Amygdala (tissue), 56 donors: ENCODE data around the gene FAM47E.
"Not testable (repeated sequence)": the region's sequence is repeated elsewhere in the genome, so short reads cannot be mapped to it uniquely, and the experiment has no call there.

ENCODE experiments used
- DNase-seq, 56 donors: peaks; one replicate each; lab custom pipeline; 2025; lab: John Stamatoyannopoulos, UW

The FAM47E gene

DNA sequence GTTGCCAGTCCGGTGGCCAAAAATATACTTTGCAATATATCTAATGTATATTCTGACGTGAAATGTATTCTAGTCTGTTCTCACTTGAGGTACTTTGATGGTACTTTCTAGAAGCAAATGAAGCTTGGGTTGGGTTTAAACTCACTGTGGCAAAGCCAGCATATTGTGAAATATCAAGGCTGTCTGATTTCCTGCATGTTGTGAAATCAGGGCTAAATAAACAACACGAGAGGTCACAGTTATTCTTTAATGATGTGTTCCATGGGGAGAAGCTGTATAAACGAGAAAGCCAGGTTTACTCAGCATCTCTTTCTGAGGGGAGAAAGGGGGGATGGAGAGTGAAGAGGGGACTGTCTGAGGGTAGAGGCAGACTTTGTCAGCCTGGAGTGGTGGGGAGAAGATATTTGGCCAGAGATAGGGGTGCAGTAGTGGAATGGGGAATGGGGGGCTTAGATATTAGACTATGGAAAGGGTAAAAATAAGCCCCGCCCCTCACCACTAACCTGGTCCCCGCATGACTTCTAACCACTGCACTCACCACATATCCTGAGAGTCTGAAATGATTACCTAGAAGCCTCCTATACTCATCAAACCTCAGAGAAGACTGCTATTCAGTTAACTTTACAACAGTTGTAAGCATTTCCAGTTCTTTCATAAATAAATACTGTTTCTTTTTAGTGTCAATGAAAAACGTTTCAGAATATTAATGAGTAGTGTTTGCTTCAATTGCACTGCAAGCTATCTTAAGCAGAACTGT is 32.0 kb upstream of the FAM47E start:
- DNase-seq, result no peak

DNA sequence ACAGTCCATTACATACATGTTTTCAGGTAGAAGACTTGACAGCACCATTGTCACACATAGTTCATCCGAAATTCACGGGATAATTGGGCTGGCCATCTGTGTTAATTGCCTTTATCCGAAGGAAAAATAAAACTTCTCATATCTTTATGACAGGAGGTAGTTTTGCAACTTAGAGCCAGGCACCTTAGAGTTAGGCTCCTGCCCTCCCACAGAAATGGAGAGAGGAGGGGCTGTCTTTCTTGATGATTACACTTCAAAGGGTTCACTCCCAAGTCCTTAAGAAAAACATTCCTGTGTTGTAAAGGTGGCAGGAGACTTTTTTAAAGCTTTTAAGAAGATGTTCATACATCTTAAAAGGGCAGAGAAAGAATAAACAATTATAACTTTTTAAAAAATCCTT is 27.4 kb upstream of the FAM47E start:
- DNase-seq, result no peak

- DNase-seq, result no peak
Observed at GRCh38 chr4:76226418-76226817, 25.1 kb upstream of the FAM47E start.

DNA sequence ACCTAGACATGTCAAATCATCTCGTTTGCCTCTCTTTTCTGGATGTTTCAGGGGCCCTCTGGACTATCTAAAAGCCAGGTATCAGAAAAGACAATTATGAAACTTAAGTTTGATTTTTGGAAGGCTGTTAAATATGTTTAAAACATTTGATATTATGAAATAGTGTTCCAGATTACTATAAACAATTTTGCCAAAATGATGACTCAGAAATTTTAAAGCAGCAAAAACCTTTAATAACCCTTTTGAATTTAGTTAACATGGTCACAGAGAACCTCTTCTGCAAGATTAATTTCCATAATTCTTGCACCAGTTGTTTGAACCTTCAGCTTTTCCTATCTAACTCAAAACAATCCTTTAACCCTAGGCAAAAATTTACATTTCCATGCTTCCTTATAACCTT is 18.8 kb upstream of the FAM47E start:
- no peak for DNase-seq

- no peak for DNase-seq
Observed at GRCh38 chr4:76233083-76233482, 18.4 kb upstream of the FAM47E start.

DNA sequence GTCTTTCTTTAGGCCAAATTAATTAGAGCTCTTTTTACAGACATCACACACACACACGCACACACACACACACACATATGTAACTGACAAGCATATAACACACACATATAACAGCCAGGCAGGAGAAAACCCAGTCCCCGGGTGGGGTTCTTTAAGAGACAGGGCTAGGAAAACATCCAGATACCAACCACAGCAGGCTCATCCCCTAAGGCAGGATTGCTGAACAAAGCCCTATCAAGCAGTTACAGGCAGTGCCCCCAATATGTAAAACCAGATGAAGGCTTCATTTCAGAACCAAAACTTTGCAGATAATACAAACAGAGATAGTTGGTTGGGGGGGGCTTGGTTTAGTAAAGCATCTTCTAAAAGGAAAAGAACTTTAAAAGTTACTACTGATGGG is 18.0 kb upstream of the FAM47E start:
- no peak for DNase-seq

DNA sequence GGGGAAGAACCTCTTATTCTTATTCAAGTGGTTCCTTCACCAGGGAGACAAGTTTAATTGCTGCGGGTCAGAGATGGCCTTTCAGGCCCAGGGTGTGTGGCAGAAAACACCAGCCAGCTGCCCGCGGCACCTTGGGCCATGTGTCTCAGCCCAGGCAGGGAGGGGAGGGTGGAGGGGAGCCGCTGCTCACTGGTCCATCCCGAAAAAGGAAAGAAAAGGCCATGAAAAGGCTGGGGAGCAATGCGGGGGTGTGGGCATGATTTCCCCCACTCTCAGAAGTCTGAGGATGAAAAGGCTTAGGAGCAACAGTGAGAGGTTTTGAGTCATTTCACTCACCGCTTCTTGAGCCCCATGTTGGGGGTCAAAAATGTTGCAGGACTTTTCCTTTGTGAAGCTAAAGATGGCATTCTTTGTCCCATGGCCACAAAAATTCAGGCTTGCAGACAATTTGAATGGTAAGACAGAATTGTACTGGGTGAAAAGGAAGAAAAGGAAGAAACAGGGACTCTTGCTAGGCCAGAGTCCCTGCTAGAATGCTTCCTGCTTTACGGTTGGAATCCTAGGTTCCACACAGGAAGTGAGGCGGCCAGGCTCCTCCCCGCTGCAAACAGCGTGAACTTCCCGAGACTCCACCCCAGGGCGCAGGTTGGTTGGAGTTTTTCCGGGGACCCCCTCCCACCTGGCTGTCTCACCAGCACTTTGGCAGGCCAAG is 17.4 kb upstream of the FAM47E start:
- DNase-seq, result peak in 3 of 56 donors; percentile 7 to 10 (median 9)

DNA sequence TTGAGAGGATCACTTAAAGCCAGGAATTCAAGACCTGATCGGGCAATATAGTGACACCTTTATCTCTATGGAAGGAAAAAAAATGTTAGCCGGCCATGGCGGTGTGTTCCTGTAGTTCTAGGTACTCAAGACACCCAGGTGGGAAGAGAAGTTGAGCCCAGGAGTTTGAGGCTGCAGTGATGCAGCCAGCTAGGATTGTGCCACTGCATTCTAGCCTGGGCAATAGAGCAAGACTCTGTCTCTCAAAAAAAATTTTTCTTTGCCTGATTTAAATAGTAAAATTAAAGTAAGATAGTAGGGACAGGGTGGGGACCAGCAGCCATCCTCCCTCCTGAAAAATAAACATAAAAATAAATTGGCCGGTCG is 16.9 kb upstream of the FAM47E start:
- DNase-seq, result no peak

DNA sequence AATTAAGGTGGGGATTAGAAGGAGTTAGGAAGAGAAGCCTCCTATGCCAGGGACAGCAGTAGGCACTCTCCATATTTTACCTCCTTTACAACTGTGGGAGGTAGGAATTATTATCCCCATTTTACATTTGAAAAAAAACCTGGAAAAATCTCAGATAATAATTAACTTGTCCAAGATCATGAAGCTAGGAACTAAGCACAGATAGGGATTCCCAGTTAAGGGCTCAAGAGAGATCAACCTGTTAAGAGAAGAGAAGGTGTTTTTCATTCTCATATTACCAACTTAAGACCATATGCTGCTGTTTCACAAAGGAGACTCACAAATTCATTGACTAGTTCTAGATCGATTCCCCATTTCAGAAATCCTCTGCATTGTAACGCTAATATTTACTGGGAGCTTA is 16.1 kb upstream of the FAM47E start:
- no peak for DNase-seq

DNA sequence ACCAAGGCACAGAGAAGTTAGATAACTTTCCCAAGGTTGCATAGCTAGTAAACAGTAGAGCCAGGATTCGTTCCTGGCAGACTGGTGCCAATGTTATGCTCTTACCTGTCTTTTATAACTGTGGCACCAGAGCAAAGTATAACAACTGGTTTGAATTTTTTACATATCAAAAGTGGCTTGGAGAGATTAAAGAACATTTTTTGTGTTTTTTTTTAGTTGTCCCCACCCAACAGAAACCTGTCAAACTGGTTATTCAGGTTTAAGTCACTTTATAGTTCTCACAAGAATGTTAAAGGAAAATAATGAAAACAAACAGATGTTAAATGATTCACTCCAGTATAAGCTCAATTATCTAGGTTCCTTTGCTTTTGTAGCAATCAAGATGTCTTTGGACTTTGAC is 15.6 kb upstream of the FAM47E start:
- DNase-seq, result no peak

DNA sequence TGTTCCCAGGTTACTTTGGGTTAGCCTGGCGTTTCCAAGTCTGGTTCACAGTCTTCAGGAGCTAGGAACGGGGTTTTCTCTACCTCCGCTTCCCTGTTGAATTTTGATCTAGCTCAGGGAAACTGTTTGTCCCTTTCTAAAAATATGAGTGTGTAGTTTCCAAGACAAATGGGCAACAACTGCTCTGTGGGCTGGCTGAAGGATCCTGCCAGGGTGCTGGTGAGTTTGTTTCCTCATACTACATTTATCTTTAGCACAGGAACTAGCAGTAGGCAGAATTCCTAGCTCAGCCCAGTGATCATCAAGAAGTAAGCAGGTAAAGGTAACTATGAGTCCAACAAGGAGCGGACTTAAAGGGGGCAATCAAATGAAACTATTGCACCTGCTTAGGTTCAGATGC is 13.3 kb upstream of the FAM47E start:
- DNase-seq, result peak in 8 of 56 donors; percentile 4 to 36 (median 12)

GRCh38 chr4:76238701-76239100 is 12.8 kb upstream of the FAM47E start:
- DNase-seq, result no peak

GRCh38 chr4:76240236-76240635 is 11.3 kb upstream of the FAM47E start:
- DNase-seq, result no peak

DNA sequence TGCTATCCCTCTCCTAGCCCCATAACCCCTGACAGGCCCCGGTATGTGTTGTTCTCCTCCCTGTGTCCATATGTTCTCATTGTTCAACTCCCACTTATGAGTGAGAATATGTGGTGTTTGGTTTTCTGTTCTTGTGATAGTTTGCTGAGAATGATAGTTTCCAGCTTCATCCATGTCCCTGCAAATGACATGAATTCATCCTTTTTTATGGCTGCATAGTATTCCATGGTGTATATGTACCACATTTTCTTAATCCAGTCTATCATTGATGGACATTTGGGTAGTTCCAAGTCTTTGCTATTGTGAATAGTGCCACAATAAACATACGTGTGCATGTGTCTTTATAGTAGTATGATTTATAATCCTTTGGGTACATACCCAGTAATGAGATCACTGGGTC is 7.6 kb upstream of the FAM47E start:
- not testable (repeated sequence) for DNase-seq

- peak in 2 of 56 donors; percentile 5 to 9 for DNase-seq
Observed at GRCh38 chr4:76246025-76246424, 5.5 kb upstream of the FAM47E start.

DNA sequence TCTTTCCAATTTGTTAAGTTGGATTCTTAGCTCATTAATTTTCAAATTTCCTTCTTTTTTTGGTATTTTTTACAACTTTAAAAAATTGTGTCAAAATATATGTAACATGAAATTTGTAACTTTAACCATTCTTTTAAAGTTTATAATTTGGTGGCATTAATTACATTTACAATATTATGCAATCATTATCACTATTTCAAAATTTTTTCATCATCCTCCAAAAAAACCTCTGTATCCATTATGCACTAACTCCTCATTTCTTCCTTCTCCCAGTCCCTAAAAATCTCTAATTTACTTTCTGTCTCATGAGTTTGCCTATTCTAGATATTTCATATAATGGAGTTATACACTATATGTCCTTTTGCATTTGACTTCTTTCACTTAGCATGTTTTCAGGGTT is 4.7 kb upstream of the FAM47E start:
- no peak for DNase-seq

GRCh38 chr4:76250962-76251361 is 559 bp upstream of the FAM47E start:
- peak in 1 of 56 donors; percentile 39 for DNase-seq

DNA sequence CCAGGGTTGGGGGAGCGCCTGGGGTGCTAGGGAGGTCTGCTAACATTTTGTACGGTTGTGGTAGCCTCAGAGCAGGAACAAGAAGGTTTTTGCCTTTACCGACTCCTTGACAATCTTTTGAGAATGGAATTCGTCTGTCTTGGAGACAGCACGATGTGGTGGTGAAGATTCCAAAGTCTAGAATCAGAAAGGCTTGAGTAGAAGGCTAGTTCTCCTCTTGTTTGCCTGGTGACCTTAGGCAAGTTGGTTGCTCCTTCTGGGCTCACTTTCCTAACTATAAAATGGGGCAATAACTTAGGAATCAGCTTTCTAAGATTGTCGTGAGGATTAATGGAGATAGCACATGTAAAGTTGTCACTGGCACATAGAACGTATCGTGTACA is 741 bp downstream of the FAM47E start:
- no peak for DNase-seq

DNA sequence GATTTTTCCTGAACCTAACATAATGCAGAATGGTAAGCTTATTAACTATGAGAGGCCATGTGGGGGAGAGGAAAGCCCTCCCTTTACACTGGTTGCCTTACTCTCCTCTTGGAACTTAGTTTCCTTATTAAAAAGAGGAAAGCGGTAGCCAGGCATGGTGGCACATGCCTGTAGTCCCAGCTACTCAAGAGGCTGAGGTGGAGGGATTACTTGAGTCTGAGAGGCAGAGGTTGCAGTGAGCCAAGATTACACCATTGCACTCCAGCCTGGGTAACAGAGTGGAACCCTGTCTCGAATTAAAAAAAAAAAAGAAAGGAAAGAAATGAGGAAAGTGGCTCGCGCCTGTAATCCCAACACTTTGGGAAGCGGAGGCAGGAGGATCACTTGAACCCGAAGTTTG is 2.0 kb downstream of the FAM47E start:
- no peak for DNase-seq

DNA sequence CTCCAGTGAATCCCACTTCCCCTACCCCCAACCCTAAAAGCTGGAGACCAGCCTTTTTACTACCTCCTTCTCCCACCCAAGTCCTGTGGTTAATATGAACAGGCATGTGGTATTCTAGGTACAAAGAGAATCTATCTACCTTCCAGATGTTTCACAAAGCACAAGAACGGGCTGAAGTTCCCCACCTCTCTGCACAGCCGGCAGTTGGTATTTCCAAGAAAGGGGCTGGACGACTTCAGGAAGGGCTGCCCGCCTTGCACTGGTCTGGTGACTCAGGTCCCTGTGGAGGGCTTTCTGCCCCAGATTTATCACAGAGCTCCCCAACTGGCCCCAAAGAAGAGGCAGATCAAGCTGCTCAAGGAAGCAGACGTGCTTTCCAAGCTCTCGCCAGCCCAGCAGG is 4.5 kb downstream of the FAM47E start:
- DNase-seq, result no peak

DNA sequence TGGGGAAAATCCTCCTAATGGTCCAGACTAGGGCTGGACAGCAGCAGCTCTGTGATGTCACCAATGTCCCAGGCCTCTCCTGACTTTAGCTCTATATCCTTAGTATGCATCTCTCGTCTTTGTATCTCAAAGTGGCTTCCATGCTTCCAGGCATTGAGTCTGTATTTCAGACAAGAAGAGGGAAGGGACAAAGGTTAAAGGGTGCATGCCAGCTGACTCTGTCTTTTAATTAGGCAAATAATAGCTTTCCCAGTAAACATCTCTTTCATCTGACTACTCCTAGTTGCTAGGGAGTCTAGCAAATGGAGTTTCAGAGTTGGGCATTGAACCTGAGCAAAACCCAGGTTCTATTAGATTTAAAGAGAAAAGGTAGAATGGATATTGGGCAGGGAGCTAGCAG is 5.4 kb downstream of the FAM47E start:
- no peak for DNase-seq

DNA sequence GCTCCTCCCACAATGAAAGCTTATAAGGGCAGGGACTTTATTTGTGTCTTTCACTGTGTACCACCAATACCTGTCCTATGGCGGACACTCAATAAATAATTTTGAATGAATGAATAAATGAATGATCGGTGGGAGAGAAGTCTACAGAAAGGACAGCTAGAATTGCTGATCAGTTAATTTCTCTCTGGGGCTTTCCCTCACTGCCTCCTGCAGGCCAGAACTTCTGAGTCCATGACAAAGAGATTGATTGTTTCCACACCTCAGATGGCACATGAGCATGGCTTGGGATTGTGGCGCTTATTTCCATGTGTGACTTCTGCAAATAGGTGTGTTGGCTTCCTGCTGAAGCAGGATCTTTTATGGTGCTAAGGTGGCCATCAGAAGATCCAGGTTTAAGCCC is 6.3 kb downstream of the FAM47E start:
- DNase-seq, result no peak
